ENCODE measurements around the gene CYP2J2.
A peak's percentile ranks its signal among the peaks of the same experiment; 100 is the strongest.

CYP2J2 gene

GRCh38 chr1:59949648-59950047, 23.1 kb upstream of the CYP2J2 start:
- no peaks in the 10 kb centered on the region for H3K9me3 ChIP-seq (ENCODE audit: control insufficient read depth in 1 of 2, low read length in 2 of 2)
- H3K4me3 ChIP-seq (ENCODE audit: low read depth in 1 of 2, low read length in 2 of 2), result no peak overlapping the region
- H3K4me1 ChIP-seq (ENCODE audit: control insufficient read depth in 1 of 2, insufficient read depth in 2 of 2, low read length in 2 of 2), result no peaks in the 10 kb centered on the region
- no peak overlapping the region for H3K9ac ChIP-seq (ENCODE audit: low read depth in 1 of 2, low read length in 2 of 2)
- no peaks in the 10 kb centered on the region for H3K36me3 ChIP-seq (ENCODE audit: control insufficient read depth in 1 of 2, insufficient read depth in 2 of 2, low read length in 2 of 2)
- H3K27me3 ChIP-seq (ENCODE audit: control insufficient read depth in 1 of 2, insufficient read depth in 2 of 2, low read length in 2 of 2), result no peaks in the 10 kb centered on the region
- no peak overlapping the region for H3K27ac ChIP-seq (ENCODE audit: low read depth, low read length)

- H3K9me3 ChIP-seq (ENCODE audit: control insufficient read depth in 1 of 2, low read length in 2 of 2), result no peaks in the 10 kb centered on the region
- no peaks in the 10 kb centered on the region for H3K4me1 ChIP-seq (ENCODE audit: control insufficient read depth in 1 of 2, insufficient read depth in 2 of 2, low read length in 2 of 2)
- H3K4me3 ChIP-seq (ENCODE audit: low read depth in 1 of 2, low read length in 2 of 2), result no peak overlapping the region
- H3K27me3 ChIP-seq (ENCODE audit: control insufficient read depth in 1 of 2, insufficient read depth in 2 of 2, low read length in 2 of 2), result no peaks in the 10 kb centered on the region
- H3K36me3 ChIP-seq (ENCODE audit: control insufficient read depth in 1 of 2, insufficient read depth in 2 of 2, low read length in 2 of 2), result no peaks in the 10 kb centered on the region
- H3K27ac ChIP-seq (ENCODE audit: low read depth, low read length), result no peak overlapping the region
- H3K9ac ChIP-seq (ENCODE audit: low read depth in 1 of 2, low read length in 2 of 2), result no peak overlapping the region
Observed at GRCh38 chr1:59948990-59949389, 22.4 kb upstream of the CYP2J2 start.

DNA sequence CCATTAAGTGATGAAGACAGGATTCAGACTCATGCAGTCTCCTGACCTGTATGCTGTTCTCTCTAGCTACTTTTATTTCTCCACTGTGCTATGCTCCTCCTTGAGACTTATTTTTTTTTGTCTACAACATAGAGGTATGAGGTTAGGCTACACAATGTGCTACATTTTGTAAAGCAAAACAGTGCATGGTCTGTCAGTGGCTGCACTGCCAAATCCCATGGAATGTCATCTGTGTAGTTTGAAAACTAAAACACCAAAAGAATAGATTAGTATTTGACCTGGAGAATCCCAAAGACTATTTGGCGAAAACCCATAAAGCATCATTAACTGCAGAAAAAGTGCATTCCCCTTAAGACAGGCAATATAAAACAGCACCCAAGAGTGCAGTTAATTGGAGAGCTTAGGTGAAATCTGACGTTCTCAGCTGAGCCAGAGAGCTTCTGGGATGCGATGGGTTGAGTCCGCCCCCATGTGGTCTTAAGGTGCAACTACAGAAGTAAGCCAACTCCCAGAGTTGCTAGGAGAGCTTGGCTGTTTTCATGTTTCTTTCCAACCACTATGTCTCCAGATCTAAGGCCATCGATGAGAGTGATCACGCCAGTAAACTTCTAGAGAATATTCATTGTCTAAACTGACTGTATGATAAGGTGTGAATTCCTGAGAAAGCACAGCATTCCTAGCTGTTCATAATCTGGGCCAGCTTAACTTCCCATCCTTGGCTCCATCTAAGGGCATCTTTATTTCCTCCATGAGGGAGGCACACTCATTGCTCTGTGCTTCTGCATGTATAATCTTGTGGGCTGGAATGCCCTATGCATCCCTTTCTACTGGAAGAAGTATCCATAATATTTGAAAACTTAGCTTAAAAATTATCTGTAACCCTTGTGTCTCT, 20.7 kb upstream of the CYP2J2 start:
- no peaks in the 10 kb centered on the region for H3K36me3 ChIP-seq (ENCODE audit: control insufficient read depth in 1 of 2, insufficient read depth in 2 of 2, low read length in 2 of 2)
- H3K4me3 ChIP-seq (ENCODE audit: low read depth in 1 of 2, low read length in 2 of 2), result no peak overlapping the region
- H3K9ac ChIP-seq (ENCODE audit: low read depth in 1 of 2, low read length in 2 of 2), result no peak overlapping the region
- H3K4me1 ChIP-seq (ENCODE audit: control insufficient read depth in 1 of 2, insufficient read depth in 2 of 2, low read length in 2 of 2), result no peaks in the 10 kb centered on the region
- H3K9me3 ChIP-seq (ENCODE audit: control insufficient read depth in 1 of 2, low read length in 2 of 2), result no peaks in the 10 kb centered on the region
- no peaks in the 10 kb centered on the region for H3K27me3 ChIP-seq (ENCODE audit: control insufficient read depth in 1 of 2, insufficient read depth in 2 of 2, low read length in 2 of 2)
- H3K27ac ChIP-seq (ENCODE audit: low read depth, low read length), result no peak overlapping the region

GRCh38 chr1:59945790-59946189, 19.2 kb upstream of the CYP2J2 start:
- H3K27me3 ChIP-seq (ENCODE audit: control insufficient read depth in 1 of 2, insufficient read depth in 2 of 2, low read length in 2 of 2), result no peaks in the 10 kb centered on the region
- H3K4me1 ChIP-seq (ENCODE audit: control insufficient read depth in 1 of 2, insufficient read depth in 2 of 2, low read length in 2 of 2), result no peaks in the 10 kb centered on the region
- no peak overlapping the region for H3K9ac ChIP-seq (ENCODE audit: low read depth in 1 of 2, low read length in 2 of 2)
- no peak overlapping the region for H3K27ac ChIP-seq (ENCODE audit: low read depth, low read length)
- H3K4me3 ChIP-seq (ENCODE audit: low read depth in 1 of 2, low read length in 2 of 2), result no peak overlapping the region
- no peaks in the 10 kb centered on the region for H3K9me3 ChIP-seq (ENCODE audit: control insufficient read depth in 1 of 2, low read length in 2 of 2)
- no peaks in the 10 kb centered on the region for H3K36me3 ChIP-seq (ENCODE audit: control insufficient read depth in 1 of 2, insufficient read depth in 2 of 2, low read length in 2 of 2)

GRCh38 chr1:59939393-59939792, 12.8 kb upstream of the CYP2J2 start:
- H3K27me3 ChIP-seq (ENCODE audit: control insufficient read depth in 1 of 2, insufficient read depth in 2 of 2, low read length in 2 of 2), result no peaks in the 10 kb centered on the region
- H3K4me3 ChIP-seq (ENCODE audit: low read depth in 1 of 2, low read length in 2 of 2), result no peak overlapping the region
- H3K36me3 ChIP-seq (ENCODE audit: control insufficient read depth in 1 of 2, insufficient read depth in 2 of 2, low read length in 2 of 2), result no peaks in the 10 kb centered on the region
- no peaks in the 10 kb centered on the region for H3K4me1 ChIP-seq (ENCODE audit: control insufficient read depth in 1 of 2, insufficient read depth in 2 of 2, low read length in 2 of 2)
- no peak overlapping the region for H3K27ac ChIP-seq (ENCODE audit: low read depth, low read length)
- H3K9me3 ChIP-seq (ENCODE audit: control insufficient read depth in 1 of 2, low read length in 2 of 2), result no peaks in the 10 kb centered on the region
- H3K9ac ChIP-seq (ENCODE audit: low read depth in 1 of 2, low read length in 2 of 2), result no peak overlapping the region

GRCh38 chr1:59937636-59938210, 11.2 kb upstream of the CYP2J2 start:
- no peak overlapping the region for H3K27ac ChIP-seq (ENCODE audit: low read depth, low read length)
- no peak overlapping the region for H3K4me3 ChIP-seq (ENCODE audit: low read depth in 1 of 2, low read length in 2 of 2)
- H3K9me3 ChIP-seq (ENCODE audit: control insufficient read depth in 1 of 2, low read length in 2 of 2), result no peaks in the 10 kb centered on the region
- H3K9ac ChIP-seq (ENCODE audit: low read depth in 1 of 2, low read length in 2 of 2), result no peak overlapping the region
- H3K27me3 ChIP-seq (ENCODE audit: control insufficient read depth in 1 of 2, insufficient read depth in 2 of 2, low read length in 2 of 2), result no peaks in the 10 kb centered on the region
- no peaks in the 10 kb centered on the region for H3K36me3 ChIP-seq (ENCODE audit: control insufficient read depth in 1 of 2, insufficient read depth in 2 of 2, low read length in 2 of 2)
- H3K4me1 ChIP-seq (ENCODE audit: control insufficient read depth in 1 of 2, insufficient read depth in 2 of 2, low read length in 2 of 2), result no peaks in the 10 kb centered on the region

GRCh38 chr1:59936358-59936821, 9.8 kb upstream of the CYP2J2 start:
- Histone ChIP-seq H3K9me3 (ENCODE audit: control insufficient read depth in 1 of 2, low read length in 2 of 2) (no peaks in the 10 kb centered on the region), H3K27me3 (ENCODE audit: control insufficient read depth in 1 of 2, insufficient read depth in 2 of 2, low read length in 2 of 2) (no peaks in the 10 kb centered on the region), H3K4me3 (ENCODE audit: low read depth in 1 of 2, low read length in 2 of 2) (no peak overlapping the region), H3K4me1 (ENCODE audit: control insufficient read depth in 1 of 2, insufficient read depth in 2 of 2, low read length in 2 of 2) (no peaks in the 10 kb centered on the region), H3K9ac (ENCODE audit: low read depth in 1 of 2, low read length in 2 of 2) (no peak overlapping the region), H3K27ac (ENCODE audit: low read depth, low read length) (no peak overlapping the region), H3K36me3 (ENCODE audit: control insufficient read depth in 1 of 2, insufficient read depth in 2 of 2, low read length in 2 of 2) (no peaks in the 10 kb centered on the region)

GRCh38 chr1:59928996-59929395, 2.4 kb upstream of the CYP2J2 start:
- no peak overlapping the region for H3K4me3 ChIP-seq (ENCODE audit: low read depth in 1 of 2, low read length in 2 of 2)
- no peaks in the 10 kb centered on the region for H3K36me3 ChIP-seq (ENCODE audit: control insufficient read depth in 1 of 2, insufficient read depth in 2 of 2, low read length in 2 of 2)
- peaks cover 0 to 6% of the 10 kb centered on the region in 2 donors for H3K4me1 ChIP-seq (ENCODE audit: control insufficient read depth in 1 of 2, insufficient read depth in 2 of 2, low read length in 2 of 2)
- no peak overlapping the region for H3K9ac ChIP-seq (ENCODE audit: low read depth in 1 of 2, low read length in 2 of 2)
- H3K27ac ChIP-seq (ENCODE audit: low read depth, low read length), result no peak overlapping the region
- H3K27me3 ChIP-seq (ENCODE audit: control insufficient read depth in 1 of 2, insufficient read depth in 2 of 2, low read length in 2 of 2), result peaks cover 4 to 11% of the 10 kb centered on the region in 2 donors
- H3K9me3 ChIP-seq (ENCODE audit: control insufficient read depth in 1 of 2, low read length in 2 of 2), result no peaks in the 10 kb centered on the region

DNA sequence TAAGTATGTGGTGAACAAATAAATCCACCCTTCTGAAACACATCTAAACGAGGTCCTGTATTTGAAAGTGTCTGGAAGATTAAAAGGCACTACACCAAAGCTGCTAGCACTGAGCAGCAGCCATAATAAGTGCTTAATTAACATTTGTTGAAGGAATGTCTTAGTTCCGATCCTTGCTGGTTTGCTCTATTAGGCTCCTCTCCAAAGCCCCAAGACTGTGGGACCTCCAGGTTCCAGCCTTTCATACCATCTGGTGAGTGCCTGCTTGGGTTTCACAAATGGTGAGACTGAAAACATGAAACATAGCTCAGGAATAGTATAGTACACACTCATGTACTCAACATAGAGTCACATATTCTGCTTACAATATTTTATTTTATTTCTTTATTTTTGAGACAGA, 640 bp upstream of the CYP2J2 start:
- Histone ChIP-seq H3K4me1 (ENCODE audit: control insufficient read depth in 1 of 2, insufficient read depth in 2 of 2, low read length in 2 of 2) (peaks cover 0 to 6% of the 10 kb centered on the region in 2 donors), H3K27ac (ENCODE audit: low read depth, low read length) (no peak overlapping the region), H3K36me3 (ENCODE audit: control insufficient read depth in 1 of 2, insufficient read depth in 2 of 2, low read length in 2 of 2) (no peaks in the 10 kb centered on the region), H3K27me3 (ENCODE audit: control insufficient read depth in 1 of 2, insufficient read depth in 2 of 2, low read length in 2 of 2) (peaks cover 4 to 11% of the 10 kb centered on the region in 2 donors), H3K9ac (ENCODE audit: low read depth in 1 of 2, low read length in 2 of 2) (peak overlapping the region; percentile 3 to 40), H3K4me3 (ENCODE audit: low read depth in 1 of 2, low read length in 2 of 2) (peak overlapping the region; percentile 78 to 89), H3K9me3 (ENCODE audit: control insufficient read depth in 1 of 2, low read length in 2 of 2) (no peaks in the 10 kb centered on the region)

DNA sequence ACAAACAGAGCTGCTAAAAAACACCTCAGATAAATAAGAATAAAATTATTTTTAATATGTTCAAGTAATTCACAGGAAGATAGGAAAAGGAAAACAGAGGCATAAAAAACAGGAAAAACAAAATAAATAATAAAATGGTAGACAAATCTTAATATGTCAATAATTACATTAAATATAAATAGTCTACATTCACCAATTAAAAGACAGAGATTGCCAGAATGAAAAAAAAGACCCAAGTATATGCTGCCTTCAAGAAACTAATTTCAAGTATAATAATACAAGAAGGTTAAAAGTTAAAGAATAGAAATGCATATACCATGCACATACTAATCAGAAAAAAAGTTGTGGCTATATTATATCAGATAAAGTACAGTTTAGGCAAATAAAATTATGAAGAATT, 1.9 kb downstream of the CYP2J2 start:
- Histone ChIP-seq H3K4me1 (ENCODE audit: control insufficient read depth in 1 of 2, insufficient read depth in 2 of 2, low read length in 2 of 2) (peaks cover 6 to 11% of the 10 kb centered on the region in 2 donors), H3K27me3 (ENCODE audit: control insufficient read depth in 1 of 2, insufficient read depth in 2 of 2, low read length in 2 of 2) (peaks cover 4 to 11% of the 10 kb centered on the region in 2 donors), H3K4me3 (ENCODE audit: low read depth in 1 of 2, low read length in 2 of 2) (peak overlapping the region in 1 of 2 donors; percentile 22), H3K9ac (ENCODE audit: low read depth in 1 of 2, low read length in 2 of 2) (no peak overlapping the region), H3K27ac (ENCODE audit: low read depth, low read length) (no peak overlapping the region), H3K9me3 (ENCODE audit: control insufficient read depth in 1 of 2, low read length in 2 of 2) (no peaks in the 10 kb centered on the region), H3K36me3 (ENCODE audit: control insufficient read depth in 1 of 2, insufficient read depth in 2 of 2, low read length in 2 of 2) (no peaks in the 10 kb centered on the region)
